NCI-H1436 treated with DMSO at 0.1 percent for 48 hours (cell line): ENCODE measurements around the gene UBAC2.
"Not testable (repeated sequence)": the region's sequence is repeated elsewhere in the genome, so short reads cannot be mapped to it uniquely, and the experiment has no call there.

Experiments
- DNase-seq: peaks from one replicate; lab custom pipeline; 2025; lab: John Stamatoyannopoulos, UW

The UBAC2 gene

GRCh38 chr13:99185606-99186005 is 15.0 kb upstream of the UBAC2 start:
- no peak for DNase-seq

GRCh38 chr13:99190147-99190985 is 10.3 kb upstream of the UBAC2 start:
- no peak for DNase-seq

- no peak for DNase-seq
Observed at GRCh38 chr13:99191336-99191899, 9.2 kb upstream of the UBAC2 start.

GRCh38 chr13:99191900-99192399 is 8.7 kb upstream of the UBAC2 start:
- DNase-seq = no peak

GRCh38 chr13:99192480-99192879 is 8.2 kb upstream of the UBAC2 start:
- DNase-seq = no peak

- no peak for DNase-seq
Observed at GRCh38 chr13:99193152-99193551, 7.5 kb upstream of the UBAC2 start.

GRCh38 chr13:99196466-99197116 is 4.1 kb upstream of the UBAC2 start:
- DNase-seq = no peak

- DNase-seq = no peak
Observed at GRCh38 chr13:99197117-99197651, 3.5 kb upstream of the UBAC2 start.

- no peak for DNase-seq
Observed at GRCh38 chr13:99199541-99200431, 868 bp upstream of the UBAC2 start.

- DNase-seq = no peak
Observed at GRCh38 chr13:99203601-99204579, 3.2 kb downstream of the UBAC2 start.

GRCh38 chr13:99205621-99206220 is 5.1 kb downstream of the UBAC2 start:
- no peak for DNase-seq

- no peak for DNase-seq
Observed at GRCh38 chr13:99206226-99206625, 5.6 kb downstream of the UBAC2 start.

- no peak for DNase-seq
Observed at GRCh38 chr13:99206873-99207272, 6.2 kb downstream of the UBAC2 start.

GRCh38 chr13:99207511-99207910 is 6.9 kb downstream of the UBAC2 start:
- no peak for DNase-seq

GRCh38 chr13:99208185-99208584 is 7.5 kb downstream of the UBAC2 start:
- no peak for DNase-seq

- no peak for DNase-seq
Observed at GRCh38 chr13:99208845-99209527, 8.3 kb downstream of the UBAC2 start.

- not testable (repeated sequence) for DNase-seq
Observed at GRCh38 chr13:99210627-99211026, 10.0 kb downstream of the UBAC2 start.

GRCh38 chr13:99211421-99212035 is 10.9 kb downstream of the UBAC2 start:
- DNase-seq = no peak

- no peak for DNase-seq
Observed at GRCh38 chr13:99214232-99214631, 13.6 kb downstream of the UBAC2 start.
